HCT116 (cell line): Measurements from ENCODE around the gene HDAC11. TPM values are rescaled to one million over a fixed set of nuclear protein-coding genes. Genes with fewer than 3 reads are reported as not detected.

Experiments
- ATAC-seq: fragments of 200-7000 bp; cut with Tn5 transposase; 2 replicates; pipeline ENCODE4 v1.9.1; 2020; ENCODE audit warnings: mild to moderate bottlenecking, moderate library complexity
- BruUV-seq: library from RNA; stranded (reverse); fragments of 400-500 nt; replicated peaks from 2 replicates; lab custom pipeline; 2021; lab: Mats Ljungman, UMichigan
- CTCF ChIA-PET: fragments of 300-600 bp; sonication (Branson Sonifier 250); formaldehyde crosslinking; loops from one replicate; lab custom pipeline; 2021; ENCODE audit warnings: antibody characterized with exemption; lab: Charles Lee
- POLR2A ChIA-PET: fragments of 300-600, 350-600 bp; sonication (Branson Sonifier 250); formaldehyde crosslinking; loops from one replicate; lab custom pipeline; 2021; ENCODE audit warnings: antibody characterized with exemption; lab: Charles Lee
- RAD21 ChIA-PET, 2 experiments: fragments of 300-600 bp; sonication (Branson Sonifier 250); formaldehyde crosslinking; loops; one replicate each; lab custom pipeline; 2023; ENCODE audit warnings: low total read pairs in 2 of 2; ENCODE audit not compliant: uncharacterized antibody in 2 of 2, unreplicated experiment in 2 of 2, low non-redundant PET in 1 of 2; lab: Charles Lee
- DNase-seq: peaks from one replicate; pipeline ENCODE4 v3.0.0-alpha.2; 2010; ENCODE audit warnings: low read depth, low spot score
- H2AFZ ChIP-seq: fragments of 200-600 bp; shearing (Covaris generic), sonication (generic); 2 replicates; pipeline ENCODE4 v1.6.1; 2017; ENCODE audit warnings: low read depth, mixed run types, mixed read lengths, antibody characterized with exemption, low read length; ENCODE audit not compliant: poor library complexity, severe bottlenecking
- H3K27ac ChIP-seq: 2 replicates; pipeline ENCODE4 v1.5.1; 2012; ENCODE audit warnings: low read depth, low read length
- H3K27me3 ChIP-seq: fragments of 200-600 bp; sonication (generic); 2 replicates; pipeline ENCODE4 v1.6.1; 2016; ENCODE audit warnings: mixed run types, low read length, mixed read lengths; ENCODE audit not compliant: insufficient read depth
- H3K36me3 ChIP-seq, 2 experiments: fragments of 200-500 bp in 1 of 2; fragments of 200-600 bp in 1 of 2; sonication (Bioruptor generic) in 1 of 2; sonication (generic) in 1 of 2; 2 replicates each; pipeline versions ENCODE4 v1.5.1 to v1.6.1; 2014 to 2016; ENCODE audit warnings: low read length in 2 of 2, inconsistent platforms in 1 of 2, mixed read lengths in 1 of 2, mixed run types in 1 of 2; ENCODE audit not compliant: insufficient read depth in 2 of 2, control insufficient read depth in 1 of 2
- H3K4me1 ChIP-seq, 2 experiments: fragments of 200-600 bp in 1 of 2; sonication (generic) in 1 of 2; 2 replicates each; pipeline versions ENCODE4 v1.5.1 to v1.6.1; 2012 to 2017; ENCODE audit warnings: low read length in 2 of 2, inconsistent platforms in 1 of 2, mild to moderate bottlenecking in 1 of 2, mixed read lengths in 1 of 2, mixed run types in 1 of 2, moderate library complexity in 1 of 2; ENCODE audit not compliant: insufficient read depth in 2 of 2, control insufficient read depth in 1 of 2
- H3K4me2 ChIP-seq: fragments of 200-600 bp; sonication (generic); 2 replicates; pipeline ENCODE4 v1.6.1; 2017; ENCODE audit warnings: mixed run types, low read length, mixed read lengths
- H3K4me3 ChIP-seq, 2 experiments: fragments of 200-600 bp in 1 of 2; sonication (generic) in 1 of 2; replicated peaks in 1 of 2; 2 replicates each; pipeline ENCODE4 v1.5.1; 2011 to 2016; ENCODE audit warnings: low read length in 2 of 2, control low read depth in 1 of 2, low read depth in 1 of 2, mild to moderate bottlenecking in 1 of 2, mixed read lengths in 1 of 2, mixed run types in 1 of 2
- H3K79me2 ChIP-seq: fragments of 200-600 bp; sonication (generic); 2 replicates; pipeline ENCODE4 v1.6.1; 2017; ENCODE audit warnings: mild to moderate bottlenecking, mixed run types, low read length, moderate library complexity, mixed read lengths; ENCODE audit not compliant: insufficient read depth
- H3K9ac ChIP-seq: fragments of 200-600 bp; sonication (generic); 2 replicates; pipeline ENCODE4 v1.6.1; 2016; ENCODE audit warnings: low read length, mixed read lengths
- H3K9me2 ChIP-seq: fragments of 200-600 bp; sonication (generic), shearing (Covaris generic); 2 replicates; pipeline ENCODE4 v1.6.1; 2017; ENCODE audit warnings: mixed run types, mild to moderate bottlenecking, moderate library complexity; ENCODE audit not compliant: insufficient read depth
- H3K9me3 ChIP-seq, 2 experiments: fragments of 200-500 bp in 1 of 2; fragments of 200-600 bp in 1 of 2; sonication (Bioruptor generic) in 1 of 2; sonication (generic) in 1 of 2; 2 replicates each; pipeline ENCODE4 v1.6.1; 2014 to 2017; ENCODE audit warnings: low read length in 2 of 2, mixed read lengths in 2 of 2, inconsistent platforms in 1 of 2, low read depth in 1 of 2, mild to moderate bottlenecking in 1 of 2, mixed run types in 1 of 2, moderate library complexity in 1 of 2; ENCODE audit not compliant: control insufficient read depth in 1 of 2, insufficient read depth in 1 of 2
- H4K20me1 ChIP-seq: fragments of 200-600 bp; sonication (generic), shearing (Covaris generic); 2 replicates; pipeline ENCODE4 v1.6.1; 2017; ENCODE audit warnings: mixed run types, mild to moderate bottlenecking, moderate library complexity; ENCODE audit not compliant: insufficient read depth
- CBX3 ChIP-seq: IDR thresholded peaks from 2 replicates; pipeline ENCODE4 v1.6.1; 2012; ENCODE audit warnings: low read depth
- CEBPB ChIP-seq: IDR thresholded peaks from 2 replicates; pipeline ENCODE4 v1.6.1; 2012; ENCODE audit warnings: low read depth
- EGR1 ChIP-seq: IDR thresholded peaks from 2 replicates; pipeline ENCODE4 v1.6.1; 2012; ENCODE audit warnings: low read depth
- ELF1 ChIP-seq: IDR thresholded peaks from 2 replicates; pipeline ENCODE4 v1.6.1; 2012; ENCODE audit warnings: low read depth, borderline replicate concordance
- EZH2 ChIP-seq: fragments of 200-600 bp; sonication (generic); IDR thresholded peaks from 2 replicates; pipeline ENCODE4 v1.6.1; 2017; ENCODE audit warnings: antibody characterized with exemption, mixed run types
- EZH2phosphoT487 ChIP-seq: fragments of 200-600 bp; IDR thresholded peaks from 2 replicates; pipeline ENCODE4 v1.6.1; 2018; ENCODE audit warnings: antibody characterized with exemption, borderline replicate concordance
- FOSL1 ChIP-seq: IDR thresholded peaks from 2 replicates; pipeline ENCODE4 v1.6.1; 2012; ENCODE audit warnings: low read depth
- JUND ChIP-seq: IDR thresholded peaks from 2 replicates; pipeline ENCODE4 v1.6.1; 2012
- POLR2A ChIP-seq: IDR thresholded peaks from 2 replicates; pipeline ENCODE4 v1.7.0; 2011; ENCODE audit warnings: borderline replicate concordance; ENCODE audit not compliant: insufficient read depth, insufficient read length; ENCODE audit errors: extremely low read depth
- RAD21 ChIP-seq: IDR thresholded peaks from 2 replicates; pipeline ENCODE4 v1.6.1; 2012; ENCODE audit warnings: low read depth, mild to moderate bottlenecking
- SRF ChIP-seq: IDR thresholded peaks from 2 replicates; pipeline ENCODE4 v1.6.1; 2012; ENCODE audit warnings: low read depth
- TCF7L2 ChIP-seq: IDR thresholded peaks from 2 replicates; pipeline ENCODE4 v1.7.0; 2011; ENCODE audit warnings: borderline replicate concordance, inconsistent platforms; ENCODE audit not compliant: insufficient read depth, insufficient read length; ENCODE audit errors: extremely low read depth
- YY1 ChIP-seq: IDR thresholded peaks from 2 replicates; pipeline ENCODE4 v1.6.1; 2011; ENCODE audit warnings: low read length, low read depth, moderate library complexity, mild to moderate bottlenecking; ENCODE audit not compliant: insufficient replicate concordance; ENCODE audit errors: extremely low read depth
- ZFX ChIP-seq: fragments of 450-650 bp; IDR thresholded peaks from 2 replicates; pipeline ENCODE4 v1.6.1; 2017
- ZNF274 ChIP-seq: fragments of 200-500 bp; sonication (Bioruptor generic); IDR thresholded peaks from 2 replicates; pipeline ENCODE4 v1.6.1; 2014; ENCODE audit warnings: mild to moderate bottlenecking, low read depth, low read length, inconsistent platforms
- intact Hi-C: fragments of 100-400 bp; cut with micrococcal nuclease; formaldehyde crosslinking; loops from 2 replicates; pipeline ENCODE4 v1.10.0; 2022
- total RNA-seq: library from RNA; stranded (reverse); gene quantifications from one replicate; pipeline ENCODE4 v1.2.1, GENCODE V29; 2021; ENCODE audit not compliant: unreplicated experiment
- TF ChIP-seq, protein P1 (sequence below): IDR thresholded peaks from 2 replicates; pipeline ENCODE4 v1.6.1; 2011; ENCODE audit warnings: mild to moderate bottlenecking, low read length, moderate library complexity; ENCODE audit not compliant: insufficient replicate concordance; ENCODE audit errors: extremely low read depth
- TF ChIP-seq, protein P2 (sequence below): IDR thresholded peaks from 2 replicates; pipeline ENCODE4 v1.6.1; 2012
- TF ChIP-seq, protein P3 (sequence below): IDR thresholded peaks from 2 replicates; pipeline ENCODE4 v1.6.1; 2012; ENCODE audit warnings: low read depth

HDAC11 gene
- total RNA-seq, 1 experiment from 2014 or later = 16.1 TPM

DNA sequence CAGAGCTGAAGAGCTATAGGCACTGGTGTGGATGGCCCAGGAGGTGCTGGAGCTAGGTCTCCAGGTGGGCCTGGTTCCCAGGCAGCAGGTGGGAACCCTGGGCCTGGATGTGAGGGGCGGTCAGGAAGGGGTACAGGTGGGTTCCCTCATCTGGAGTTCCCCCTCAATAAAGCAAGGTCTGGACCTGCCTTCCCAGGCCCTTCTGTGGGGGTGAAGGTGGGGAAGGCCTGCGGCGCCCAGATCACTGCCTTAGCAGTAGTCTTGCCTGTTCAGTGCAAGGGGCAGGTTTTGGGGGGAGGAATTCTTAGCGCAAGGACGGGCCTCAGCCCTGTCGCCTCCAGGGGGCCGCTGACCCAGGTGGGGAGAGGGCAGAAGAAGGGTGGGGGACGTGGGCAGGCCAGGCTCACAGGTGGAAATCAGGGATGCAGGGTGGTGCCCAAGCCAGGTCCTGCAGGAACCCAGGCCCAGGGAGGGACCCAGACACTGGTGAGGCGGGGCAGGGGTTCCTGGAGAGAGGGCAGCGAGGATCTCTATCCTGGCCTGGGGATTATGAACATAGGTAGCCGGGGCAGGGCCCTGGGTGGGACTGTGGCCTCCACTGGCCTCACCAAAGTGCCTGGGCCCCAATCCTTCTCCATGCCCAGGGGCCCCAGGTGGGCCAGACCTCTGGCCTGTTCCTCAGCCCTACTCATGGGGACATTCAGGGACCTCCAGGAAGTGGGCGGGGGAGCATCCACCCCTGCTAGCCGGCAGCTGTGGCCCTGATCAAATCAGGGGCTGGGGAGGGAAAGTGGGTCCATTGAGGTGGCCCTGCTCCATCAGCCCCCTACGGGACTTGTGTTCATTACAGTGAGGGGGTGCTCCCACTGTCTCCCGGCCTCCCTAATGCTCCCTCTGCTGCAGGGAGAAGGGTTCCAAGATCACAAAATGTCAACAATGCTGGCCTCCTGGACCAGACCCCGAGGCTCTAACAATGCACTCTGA lies 25.3 kb downstream of the HDAC11 start:
- H3K4me1 ChIP-seq = peaks cover 6% of the 10 kb centered on the region in 2 experiments; a peak in 2 of 4 replicates
- no peaks in the 10 kb centered on the region for H3K27me3 ChIP-seq
- TF ChIP-seq CBX3 (no peak), ELF1 (no peak), CEBPB (no peak), TCF7L2 (no peak), FOSL1 (no peak), ZFX (no peak), ZNF274 (no peak), POLR2A (no peak), EZH2phosphoT487 (no peak), EZH2 (no peak), RAD21 (no peak), EGR1 (no peak), JUND (no peak), SRF (no peak), YY1 (no peak)
- TF ChIP-seq, protein P1, sequence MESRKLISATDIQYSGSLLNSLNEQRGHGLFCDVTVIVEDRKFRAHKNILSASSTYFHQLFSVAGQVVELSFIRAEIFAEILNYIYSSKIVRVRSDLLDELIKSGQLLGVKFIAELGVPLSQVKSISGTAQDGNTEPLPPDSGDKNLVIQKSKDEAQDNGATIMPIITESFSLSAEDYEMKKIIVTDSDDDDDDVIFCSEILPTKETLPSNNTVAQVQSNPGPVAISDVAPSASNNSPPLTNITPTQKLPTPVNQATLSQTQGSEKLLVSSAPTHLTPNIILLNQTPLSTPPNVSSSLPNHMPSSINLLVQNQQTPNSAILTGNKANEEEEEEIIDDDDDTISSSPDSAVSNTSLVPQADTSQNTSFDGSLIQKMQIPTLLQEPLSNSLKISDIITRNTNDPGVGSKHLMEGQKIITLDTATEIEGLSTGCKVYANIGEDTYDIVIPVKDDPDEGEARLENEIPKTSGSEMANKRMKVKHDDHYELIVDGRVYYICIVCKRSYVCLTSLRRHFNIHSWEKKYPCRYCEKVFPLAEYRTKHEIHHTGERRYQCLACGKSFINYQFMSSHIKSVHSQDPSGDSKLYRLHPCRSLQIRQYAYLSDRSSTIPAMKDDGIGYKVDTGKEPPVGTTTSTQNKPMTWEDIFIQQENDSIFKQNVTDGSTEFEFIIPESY = no peak
- TF ChIP-seq, protein P2, sequence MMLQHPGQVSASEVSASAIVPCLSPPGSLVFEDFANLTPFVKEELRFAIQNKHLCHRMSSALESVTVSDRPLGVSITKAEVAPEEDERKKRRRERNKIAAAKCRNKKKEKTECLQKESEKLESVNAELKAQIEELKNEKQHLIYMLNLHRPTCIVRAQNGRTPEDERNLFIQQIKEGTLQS = no peak
- TF ChIP-seq, protein P3, sequence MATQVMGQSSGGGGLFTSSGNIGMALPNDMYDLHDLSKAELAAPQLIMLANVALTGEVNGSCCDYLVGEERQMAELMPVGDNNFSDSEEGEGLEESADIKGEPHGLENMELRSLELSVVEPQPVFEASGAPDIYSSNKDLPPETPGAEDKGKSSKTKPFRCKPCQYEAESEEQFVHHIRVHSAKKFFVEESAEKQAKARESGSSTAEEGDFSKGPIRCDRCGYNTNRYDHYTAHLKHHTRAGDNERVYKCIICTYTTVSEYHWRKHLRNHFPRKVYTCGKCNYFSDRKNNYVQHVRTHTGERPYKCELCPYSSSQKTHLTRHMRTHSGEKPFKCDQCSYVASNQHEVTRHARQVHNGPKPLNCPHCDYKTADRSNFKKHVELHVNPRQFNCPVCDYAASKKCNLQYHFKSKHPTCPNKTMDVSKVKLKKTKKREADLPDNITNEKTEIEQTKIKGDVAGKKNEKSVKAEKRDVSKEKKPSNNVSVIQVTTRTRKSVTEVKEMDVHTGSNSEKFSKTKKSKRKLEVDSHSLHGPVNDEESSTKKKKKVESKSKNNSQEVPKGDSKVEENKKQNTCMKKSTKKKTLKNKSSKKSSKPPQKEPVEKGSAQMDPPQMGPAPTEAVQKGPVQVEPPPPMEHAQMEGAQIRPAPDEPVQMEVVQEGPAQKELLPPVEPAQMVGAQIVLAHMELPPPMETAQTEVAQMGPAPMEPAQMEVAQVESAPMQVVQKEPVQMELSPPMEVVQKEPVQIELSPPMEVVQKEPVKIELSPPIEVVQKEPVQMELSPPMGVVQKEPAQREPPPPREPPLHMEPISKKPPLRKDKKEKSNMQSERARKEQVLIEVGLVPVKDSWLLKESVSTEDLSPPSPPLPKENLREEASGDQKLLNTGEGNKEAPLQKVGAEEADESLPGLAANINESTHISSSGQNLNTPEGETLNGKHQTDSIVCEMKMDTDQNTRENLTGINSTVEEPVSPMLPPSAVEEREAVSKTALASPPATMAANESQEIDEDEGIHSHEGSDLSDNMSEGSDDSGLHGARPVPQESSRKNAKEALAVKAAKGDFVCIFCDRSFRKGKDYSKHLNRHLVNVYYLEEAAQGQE = no peak
- ATAC-seq (no peak), DNase-seq (no peak)
- no peaks in the 10 kb centered on the region for H3K9me2 ChIP-seq
- intact Hi-C loops = no loop called here
- H3K9ac ChIP-seq = no peak overlapping the region
- BruUV-seq = no TSS peak
- POLR2A ChIA-PET = no interaction called here
- no peak overlapping the region for H3K27ac ChIP-seq
- H3K4me2 ChIP-seq = no peak overlapping the region
- no peak overlapping the region for H2AFZ ChIP-seq
- H3K4me3 ChIP-seq = no peak overlapping the region
- CTCF ChIA-PET = no interaction called here
- no peaks in the 10 kb centered on the region for H3K9me3 ChIP-seq
- H3K79me2 ChIP-seq = no peaks in the 10 kb centered on the region
- RAD21 ChIA-PET = no interaction called here
- no peaks in the 10 kb centered on the region for H4K20me1 ChIP-seq
- H3K36me3 ChIP-seq = no peaks in the 10 kb centered on the region; a peak in 1 of 4 replicates
